ENCODE data around the gene CAPN7. TPM values are rescaled to one million over a fixed set of nuclear protein-coding genes. Genes with fewer than 3 reads are reported as not detected.

CAPN7 gene
- total RNA-seq = 51.0 TPM

DNA sequence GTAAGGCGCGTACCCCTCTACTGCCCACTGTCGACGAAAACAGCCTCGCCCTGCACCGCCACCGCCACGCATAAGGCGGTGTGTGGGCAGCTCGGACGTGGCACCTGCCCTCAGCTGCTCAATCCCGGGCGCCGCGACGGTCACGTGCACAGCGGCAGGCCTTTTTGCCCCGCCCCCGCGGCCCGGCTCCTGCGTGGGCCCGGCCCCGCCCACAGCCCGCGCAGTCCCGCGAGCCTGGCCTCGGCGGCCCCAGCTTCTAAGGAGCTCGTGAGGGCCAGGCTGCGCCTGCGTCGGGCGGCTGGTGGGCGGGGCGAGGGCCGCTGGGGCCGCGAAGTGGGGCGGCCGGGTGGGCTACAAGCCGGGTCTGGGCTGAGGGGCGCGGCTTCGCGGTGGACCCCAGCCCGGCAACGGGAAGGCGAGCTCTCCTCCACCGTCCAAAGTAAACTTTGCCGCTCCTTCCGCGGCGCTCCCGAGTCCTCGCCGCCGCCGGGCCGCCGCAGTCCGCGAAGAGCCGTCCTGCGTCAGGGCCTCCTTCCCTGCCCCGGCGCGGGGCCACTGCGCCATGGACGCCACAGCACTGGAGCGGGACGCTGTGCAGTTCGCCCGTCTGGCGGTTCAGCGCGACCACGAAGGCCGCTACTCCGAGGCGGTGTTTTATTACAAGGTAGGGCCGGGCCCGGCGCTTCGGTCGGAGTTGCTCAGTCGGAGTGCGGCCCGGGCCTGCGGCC lies at the start of gene CAPN7:
TSS of gene CAPN7 (plus strand) at position 313 of the 728 bp plus-strand sequence. CDS start at position 563, 250 bp downstream.

Other genes with a start within 250 kb of the CAPN7 start
- gene MRPS25, start 140.9 kb upstream of the CAPN7 start, total RNA-seq = 28.6 TPM
- gene RBSN, start 107.1 kb upstream of the CAPN7 start, total RNA-seq = 58.6 TPM
- 69.0 TPM for gene SH3BP5, start 126.3 kb downstream of the CAPN7 start, total RNA-seq
- gene METTL6, start 221.3 kb downstream of the CAPN7 start, total RNA-seq = 82.4 TPM
- gene EAF1, start 221.4 kb downstream of the CAPN7 start, total RNA-seq = 42.9 TPM

Measured in diencephalon (tissue), 1 donor.